HepG2 (cell line): Measurements from ENCODE around the gene TRPT1. TPM values are rescaled to one million over a fixed set of nuclear protein-coding genes. Genes with fewer than 3 reads are reported as not detected.

Source experiments
- ATF6 ChIP-seq: sonication (generic); formaldehyde crosslinking; conservative IDR thresholded peaks from 2 replicates; pipeline ENCODE4 v1.4.0; 2020; ENCODE audit warnings: missing genetic modification reagents
- GATAD1 ChIP-seq: IDR thresholded peaks from 2 replicates; pipeline ENCODE4 v1.6.1; 2016; ENCODE audit warnings: missing genetic modification reagents, missing compliant biosample characterization
- GTF2F1 ChIP-seq: fragments of 150-350 bp; IDR thresholded peaks from 2 replicates; pipeline ENCODE4 v1.6.1; 2014; ENCODE audit warnings: low read length
- KIAA2018 ChIP-seq: sonication (generic); formaldehyde crosslinking; IDR thresholded peaks from 2 replicates; pipeline ENCODE4 v1.5.0; 2020; ENCODE audit warnings: mild to moderate bottlenecking, missing genetic modification reagents, borderline replicate concordance
- ZBTB43 ChIP-seq: sonication (generic); formaldehyde crosslinking; conservative IDR thresholded peaks from 2 replicates; pipeline ENCODE4 v1.4.0; 2020; ENCODE audit warnings: missing genetic modification reagents
- ZBTB7A ChIP-seq: sonication (generic); formaldehyde crosslinking; IDR thresholded peaks from 2 replicates; pipeline ENCODE4 v1.8.0; 2022; ENCODE audit warnings: mild to moderate bottlenecking, missing genetic modification reagents
- ZNF296 ChIP-seq: sonication (generic); formaldehyde crosslinking; conservative IDR thresholded peaks from 2 replicates; pipeline ENCODE4 v1.5.0; 2020; ENCODE audit warnings: mild to moderate bottlenecking, missing genetic modification reagents
- ZNF33A ChIP-seq: sonication (generic); formaldehyde crosslinking; IDR thresholded peaks from 2 replicates; pipeline ENCODE4 v1.5.1; 2020; ENCODE audit warnings: missing genetic modification reagents, mild to moderate bottlenecking, moderate library complexity, borderline replicate concordance
- ZNF383 ChIP-seq: sonication (generic); formaldehyde crosslinking; IDR thresholded peaks from 2 replicates; pipeline ENCODE4 v1.4.0; 2020; ENCODE audit warnings: missing genetic modification reagents, mild to moderate bottlenecking, borderline replicate concordance
- ZNF576 ChIP-seq: sonication (generic); formaldehyde crosslinking; IDR thresholded peaks from 2 replicates; pipeline ENCODE4 v1.4.0; 2020; ENCODE audit warnings: mild to moderate bottlenecking, missing genetic modification reagents
- ZNF704 ChIP-seq: sonication (generic); formaldehyde crosslinking; IDR thresholded peaks from 2 replicates; pipeline ENCODE4 v1.8.1; 2023; ENCODE audit warnings: mild to moderate bottlenecking, inconsistent platforms, moderate library complexity, missing genetic modification reagents, borderline replicate concordance
- polyA plus RNA-seq, 8 experiments: library from polyadenylated mRNA; depleted of rRNA in 3 of 8; stranded (reverse) in 7 of 8; unstranded in 1 of 8; fragments of >200 nt; fragmentation: Illumina TruSeq in 4 of 8; extraction: Trizol in 4 of 8; gene quantifications; 2 replicates each; pipeline versions ENCODE4 v1.2.1 to v1.2.3, GENCODE V29; 2011 to 2016; ENCODE audit warnings: low read depth in 4 of 8, missing spikeins in 1 of 8, mixed read lengths in 1 of 8; ENCODE audit not compliant: insufficient read depth in 1 of 8
- total RNA-seq, 5 experiments: library from RNA; depleted of rRNA; stranded (reverse); fragments of >200 nt; fragmentation: Illumina TruSeq; extraction: Trizol; gene quantifications; 2 replicates each; pipeline ENCODE4 v1.2.3, GENCODE V29; 2016; ENCODE audit warnings: low read depth in 1 of 5
- TF ChIP-seq, protein P1 (sequence below): conservative IDR thresholded peaks from 2 replicates; pipeline ENCODE4 v1.6.1; 2018; ENCODE audit warnings: missing genetic modification reagents

TRPT1 gene
- total and polyA plus RNA-seq, 2 of the 13 experiments (the other 11 are each of a cell fraction or from before 2014, with no cell fraction given) = 24.8 to 40.7 TPM

DNA sequence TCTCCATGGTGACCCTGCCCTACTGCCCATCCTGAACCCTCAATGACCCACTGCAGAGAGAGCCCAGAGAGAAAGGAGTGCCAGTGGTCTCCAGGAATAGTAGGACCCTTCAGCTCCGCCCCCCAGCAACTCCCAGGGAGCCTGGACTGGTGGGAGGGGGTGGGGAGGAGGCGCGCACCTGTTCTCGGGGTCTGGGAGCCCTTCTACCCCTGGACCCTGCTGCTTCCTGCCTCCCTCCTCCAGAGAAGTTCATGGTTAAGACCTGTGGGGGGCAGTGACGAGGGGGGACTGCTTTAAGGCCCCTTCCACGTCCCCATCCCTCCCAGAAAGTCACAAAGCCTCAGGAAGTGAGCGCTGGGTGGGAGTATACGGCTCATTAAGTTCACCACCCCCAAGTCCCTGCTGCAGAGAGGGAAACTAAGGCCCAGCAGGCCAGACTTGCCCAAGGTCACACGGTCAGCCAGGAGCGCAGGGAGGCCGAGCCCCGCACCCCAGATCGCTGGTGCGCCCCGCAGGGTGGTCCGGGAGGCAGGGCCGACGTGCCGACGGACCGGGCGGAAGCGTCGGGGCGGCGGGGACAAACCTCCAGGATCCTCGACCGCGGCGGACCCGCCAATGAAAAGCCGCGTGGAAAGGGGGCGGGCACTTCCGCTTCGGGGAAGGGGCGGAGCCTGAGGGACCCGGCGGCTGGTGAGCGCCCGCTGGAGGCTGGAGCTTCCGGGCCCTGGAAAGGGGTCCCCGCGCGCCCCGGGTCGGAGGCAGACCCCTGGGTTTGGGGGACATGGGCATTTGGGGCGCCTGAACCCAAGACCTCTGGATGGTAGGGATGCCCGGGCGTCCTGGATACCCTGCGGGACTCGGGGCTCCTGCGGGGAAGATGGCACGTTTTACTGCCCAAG, at the start of gene TRPT1, which contains the start of gene NUDT22 (continued):
- TF ChIP-seq KIAA2018 (CRISPR knock-in tag) (no peak), ZNF383 (CRISPR knock-in tag) (no peak), ATF6 (CRISPR knock-in tag) (no peak), ZNF704 (CRISPR knock-in tag) (no peak), ZNF296 (CRISPR knock-in tag) (no peak), GTF2F1 (no peak), GATAD1 (CRISPR knock-in tag) (peak; percentile 82), ZNF33A (CRISPR knock-in tag) (peak; percentile 87; the same call in 1 of the 2 replicates), ZBTB7A (CRISPR knock-in tag) (peak; percentile 78; the same call in 1 of the 2 replicates), ZNF576 (no peak), ZBTB43 (peak; percentile 64; the same call in 1 of the 2 replicates)
- TF ChIP-seq, protein P1, sequence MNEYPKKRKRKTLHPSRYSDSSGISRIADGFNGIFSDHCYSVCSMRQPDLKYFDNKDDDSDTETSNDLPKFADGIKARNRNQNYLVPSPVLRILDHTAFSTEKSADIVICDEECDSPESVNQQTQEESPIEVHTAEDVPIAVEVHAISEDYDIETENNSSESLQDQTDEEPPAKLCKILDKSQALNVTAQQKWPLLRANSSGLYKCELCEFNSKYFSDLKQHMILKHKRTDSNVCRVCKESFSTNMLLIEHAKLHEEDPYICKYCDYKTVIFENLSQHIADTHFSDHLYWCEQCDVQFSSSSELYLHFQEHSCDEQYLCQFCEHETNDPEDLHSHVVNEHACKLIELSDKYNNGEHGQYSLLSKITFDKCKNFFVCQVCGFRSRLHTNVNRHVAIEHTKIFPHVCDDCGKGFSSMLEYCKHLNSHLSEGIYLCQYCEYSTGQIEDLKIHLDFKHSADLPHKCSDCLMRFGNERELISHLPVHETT (CRISPR knock-in tag) = peak; percentile 37; the same call in 1 of the 2 replicates
